Body of pancreas (tissue), 4 donors: Measurements from ENCODE around the gene PPFIA1.

Source experiments
- CTCF ChIP-seq, 7 experiments: fragments of 450-650 bp in 4 of 7; fragments of 200-600 bp in 3 of 7; sonication (generic) in 3 of 7; IDR thresholded peaks; one replicate each; pipeline ENCODE4 v1.5.1; 2016 to 2019; ENCODE audit warnings: antibody characterized with exemption in 7 of 7
- POLR2A ChIP-seq, 3 donors: fragments of 450-650 bp; IDR thresholded peaks; one replicate each; pipeline ENCODE4 v1.6.1; 2016; ENCODE audit warnings: antibody characterized with exemption in 3 of 3, mild to moderate bottlenecking in 2 of 3

GRCh38 chr11:70303070-70303469, 32.6 kb downstream of the PPFIA1 start:
- TF ChIP-seq CTCF (IDR thresholded peaks at IDR 0.05) (no peak), POLR2A (IDR thresholded peaks at IDR 0.05) (no peak)
